Measurements from ENCODE around the gene EXOC6B.

Gene EXOC6B

GRCh38 chr2:72153924-72154323 lies 671.9 kb downstream of the EXOC6B start:
- H3K27ac ChIP-seq: no peak overlapping the region
- TF ChIP-seq CTCF (conservative IDR thresholded peaks at IDR 0.05): no peak

- no peak for TF ChIP-seq CTCF (conservative IDR thresholded peaks at IDR 0.05)
- H3K27ac ChIP-seq: no peak overlapping the region
These were observed 672.6 kb downstream of the EXOC6B start for GRCh38 chr2:72153026-72153791.

- H3K27ac ChIP-seq: no peak overlapping the region
- peak; percentile 4; the same call in 1 of the 2 replicates for TF ChIP-seq CTCF (conservative IDR thresholded peaks at IDR 0.05)
These were observed 674.9 kb downstream of the EXOC6B start for GRCh38 chr2:72150861-72151356.

- peak; percentile 83 for TF ChIP-seq CTCF (conservative IDR thresholded peaks at IDR 0.05)
- no peak overlapping the region for H3K27ac ChIP-seq
These were observed 675.5 kb downstream of the EXOC6B start for GRCh38 chr2:72150157-72150860.

- H3K27ac ChIP-seq: peak overlapping the region; percentile 5; the same call in 1 of the 2 replicates
- TF ChIP-seq CTCF (conservative IDR thresholded peaks at IDR 0.05): no peak
These were observed 676.2 kb downstream of the EXOC6B start for GRCh38 chr2:72149556-72150156.

- peak overlapping the region; percentile 5; the same call in 1 of the 2 replicates for H3K27ac ChIP-seq
- no peak for TF ChIP-seq CTCF (conservative IDR thresholded peaks at IDR 0.05)
These were observed 676.8 kb downstream of the EXOC6B start for GRCh38 chr2:72148837-72149555.

Measured in VCaP (cell line).